ENCODE measurements around the gene ANAPC7. TPM values are rescaled to one million over a fixed set of nuclear protein-coding genes. Genes with fewer than 3 reads are reported as not detected.
"Not testable (repeated sequence)": the region's sequence is repeated elsewhere in the genome, so short reads cannot be mapped to it uniquely, and the experiment has no call there.

ANAPC7 gene
- total RNA-seq, 1 experiment from 2014 or later: 84.2 TPM

- no peak for DNase-seq (ENCODE audit: low read depth)
These were observed 53.9 kb downstream of the ANAPC7 start for GRCh38 chr12:110349514-110350151.

- DNase-seq (ENCODE audit: low read depth): no peak
These were observed 54.4 kb downstream of the ANAPC7 start for GRCh38 chr12:110349096-110349495.

- no peak for DNase-seq (ENCODE audit: low read depth)
These were observed 55.0 kb downstream of the ANAPC7 start for GRCh38 chr12:110348431-110349059.

- DNase-seq (ENCODE audit: low read depth): no peak
These were observed 55.7 kb downstream of the ANAPC7 start for GRCh38 chr12:110347767-110348166.

- no peak for DNase-seq (ENCODE audit: low read depth)
These were observed 57.5 kb downstream of the ANAPC7 start for GRCh38 chr12:110345963-110346362.

- no peak for DNase-seq (ENCODE audit: low read depth)
These were observed 58.3 kb downstream of the ANAPC7 start for GRCh38 chr12:110345176-110345661.

GRCh38 chr12:110344657-110345056, 58.9 kb downstream of the ANAPC7 start:
- no peak for DNase-seq (ENCODE audit: low read depth)

GRCh38 chr12:110343736-110344555, 59.6 kb downstream of the ANAPC7 start:
- DNase-seq (ENCODE audit: low read depth): no peak

GRCh38 chr12:110343114-110343513, 60.4 kb downstream of the ANAPC7 start:
- no peak for DNase-seq (ENCODE audit: low read depth)

- no peak for DNase-seq (ENCODE audit: low read depth)
These were observed 61.4 kb downstream of the ANAPC7 start for GRCh38 chr12:110342157-110342556.

GRCh38 chr12:110340706-110341105, 62.8 kb downstream of the ANAPC7 start:
- no peak for DNase-seq (ENCODE audit: low read depth)

GRCh38 chr12:110340261-110340660, 63.2 kb downstream of the ANAPC7 start:
- DNase-seq (ENCODE audit: low read depth): not testable (repeated sequence)

- DNase-seq (ENCODE audit: low read depth): no peak
These were observed 64.1 kb downstream of the ANAPC7 start for GRCh38 chr12:110339184-110339952.

GRCh38 chr12:110338754-110339153, 64.8 kb downstream of the ANAPC7 start:
- peak; percentile 22 for DNase-seq (ENCODE audit: low read depth)

GRCh38 chr12:110337912-110338710, 65.4 kb downstream of the ANAPC7 start:
- DNase-seq (ENCODE audit: low read depth): no peak

GRCh38 chr12:110335481-110336045, 67.9 kb downstream of the ANAPC7 start:
- DNase-seq (ENCODE audit: low read depth): no peak

GRCh38 chr12:110333201-110333600, 70.3 kb downstream of the ANAPC7 start:
- DNase-seq (ENCODE audit: low read depth): no peak

GRCh38 chr12:110330544-110330943, 73.0 kb downstream of the ANAPC7 start:
- DNase-seq (ENCODE audit: low read depth): no peak

- DNase-seq (ENCODE audit: low read depth): no peak
These were observed 73.4 kb downstream of the ANAPC7 start for GRCh38 chr12:110330124-110330523.

- no peak for DNase-seq (ENCODE audit: low read depth)
These were observed 73.8 kb downstream of the ANAPC7 start for GRCh38 chr12:110329710-110330109.
